ENCODE data around the gene GLG1.

The GLG1 gene

DNA sequence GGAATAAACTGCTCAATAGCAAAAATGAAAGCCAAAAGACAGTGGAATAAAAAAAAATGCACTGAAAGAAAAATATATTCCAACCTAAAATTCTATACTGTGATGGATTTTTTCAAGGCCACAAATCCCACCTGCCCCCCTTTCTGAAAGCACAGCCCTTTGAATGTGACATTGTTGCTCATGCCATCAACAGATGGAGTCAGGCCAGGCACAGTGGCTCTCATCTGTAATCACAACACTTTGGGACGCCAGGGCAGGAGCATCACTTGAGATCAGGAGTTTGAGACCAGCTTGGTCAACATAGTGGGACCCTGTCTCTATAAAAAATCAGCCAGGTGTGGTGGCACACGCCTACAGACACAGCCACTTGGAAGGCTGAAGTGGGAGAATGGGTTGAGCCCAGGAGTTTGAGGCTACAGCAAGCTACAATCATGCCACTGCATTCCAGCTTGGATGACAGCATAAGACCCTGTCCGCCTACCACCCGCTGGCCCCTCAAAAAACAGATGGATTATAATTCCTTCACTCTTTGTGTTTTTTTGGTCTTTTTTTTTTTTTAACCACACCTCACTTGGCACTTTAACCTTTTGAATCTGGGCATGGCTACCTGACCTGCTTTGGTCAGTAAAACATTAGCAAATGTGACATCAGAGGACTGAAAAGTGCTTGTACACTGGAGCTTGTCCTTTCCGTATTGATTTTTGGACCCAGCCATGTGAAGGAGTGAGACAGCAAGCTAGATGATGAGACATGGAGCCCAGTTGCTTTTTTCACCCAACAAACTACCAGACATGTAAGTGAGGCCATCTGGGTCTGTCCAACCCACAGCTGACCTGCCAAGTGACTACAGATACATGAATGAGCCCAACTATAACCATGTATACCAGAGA is 36.3 kb downstream of the GLG1 start:
- Histone ChIP-seq H2AFZ (ENCODE audit: low read length) (no peak overlapping the region), H3K79me2 (ENCODE audit: low read length) (peaks cover 63% of the 10 kb centered on the region), H3K9me3 (replicated peaks; ENCODE audit: insufficient read depth, low read length) (no peaks in the 10 kb centered on the region), H3K4me2 (ENCODE audit: low read depth, low read length) (no peak overlapping the region), H3K9ac (ENCODE audit: low read length) (no peak overlapping the region), H3K9me2 (replicated peaks; ENCODE audit: insufficient read depth, low read length) (no peaks in the 10 kb centered on the region), H3K27ac (ENCODE audit: low read length) (no peak overlapping the region), H3K36me3 (replicated peaks; ENCODE audit: insufficient read depth, low read length) (no peaks in the 10 kb centered on the region), H4K20me1 (ENCODE audit: insufficient read depth, low read length) (no peaks in the 10 kb centered on the region), H3K4me1 (ENCODE audit: low read length) (no peaks in the 10 kb centered on the region), H3K4me3 (ENCODE audit: low read length) (no peak overlapping the region), H3K27me3 (replicated peaks; ENCODE audit: insufficient read depth, low read length) (no peaks in the 10 kb centered on the region), H3F3A (ENCODE audit: insufficient read depth, low read length) (no peaks in the 10 kb centered on the region)
- no peak for DNase-seq
- TF ChIP-seq, protein P1, sequence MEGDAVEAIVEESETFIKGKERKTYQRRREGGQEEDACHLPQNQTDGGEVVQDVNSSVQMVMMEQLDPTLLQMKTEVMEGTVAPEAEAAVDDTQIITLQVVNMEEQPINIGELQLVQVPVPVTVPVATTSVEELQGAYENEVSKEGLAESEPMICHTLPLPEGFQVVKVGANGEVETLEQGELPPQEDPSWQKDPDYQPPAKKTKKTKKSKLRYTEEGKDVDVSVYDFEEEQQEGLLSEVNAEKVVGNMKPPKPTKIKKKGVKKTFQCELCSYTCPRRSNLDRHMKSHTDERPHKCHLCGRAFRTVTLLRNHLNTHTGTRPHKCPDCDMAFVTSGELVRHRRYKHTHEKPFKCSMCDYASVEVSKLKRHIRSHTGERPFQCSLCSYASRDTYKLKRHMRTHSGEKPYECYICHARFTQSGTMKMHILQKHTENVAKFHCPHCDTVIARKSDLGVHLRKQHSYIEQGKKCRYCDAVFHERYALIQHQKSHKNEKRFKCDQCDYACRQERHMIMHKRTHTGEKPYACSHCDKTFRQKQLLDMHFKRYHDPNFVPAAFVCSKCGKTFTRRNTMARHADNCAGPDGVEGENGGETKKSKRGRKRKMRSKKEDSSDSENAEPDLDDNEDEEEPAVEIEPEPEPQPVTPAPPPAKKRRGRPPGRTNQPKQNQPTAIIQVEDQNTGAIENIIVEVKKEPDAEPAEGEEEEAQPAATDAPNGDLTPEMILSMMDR (IDR thresholded peaks at IDR 0.05; ENCODE audit: low read length), result no peak
- TF ChIP-seq EZH2 (optimal IDR thresholded peaks at IDR 0.05; ENCODE audit: low read depth, low read length), result no peak
- TF ChIP-seq EZH2phosphoT487 (IDR thresholded peaks at IDR 0.05; ENCODE audit: low read length), result no peak

DNA sequence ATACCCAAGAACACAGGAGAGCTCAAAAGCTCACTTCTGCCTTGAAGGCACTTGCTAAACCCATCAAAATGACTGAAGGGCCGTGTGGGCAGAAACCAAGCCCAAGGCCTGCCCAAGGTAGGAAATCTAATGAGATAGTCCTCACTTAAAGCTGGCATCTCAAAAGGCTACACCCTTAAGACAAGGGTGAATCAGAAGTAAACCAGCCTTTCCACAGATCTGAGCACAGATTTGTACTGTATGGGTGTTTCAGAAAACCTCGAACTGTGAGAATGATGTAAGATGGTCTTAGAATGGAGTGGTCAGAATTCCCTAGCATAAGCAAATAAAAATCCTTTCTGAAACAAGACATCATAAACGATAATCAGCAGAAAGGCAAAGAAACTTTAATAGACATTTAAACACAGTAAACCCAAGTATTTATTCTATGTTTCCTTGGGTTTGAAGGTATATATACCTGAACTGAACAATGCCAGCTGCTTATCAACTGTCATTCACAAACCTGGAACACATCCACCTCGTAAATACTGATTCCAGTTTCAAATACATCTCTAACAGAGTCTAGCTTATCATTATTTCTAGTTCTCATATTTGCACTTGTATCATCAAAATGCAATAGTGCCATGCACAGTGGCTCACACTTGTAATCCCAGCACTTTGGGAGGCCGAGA is 37.8 kb downstream of the GLG1 start:
- no peaks in the 10 kb centered on the region for H3K4me1 ChIP-seq (ENCODE audit: low read length)
- no peak overlapping the region for H3K9ac ChIP-seq (ENCODE audit: low read length)
- H3K4me2 ChIP-seq (ENCODE audit: low read depth, low read length), result no peak overlapping the region

DNA sequence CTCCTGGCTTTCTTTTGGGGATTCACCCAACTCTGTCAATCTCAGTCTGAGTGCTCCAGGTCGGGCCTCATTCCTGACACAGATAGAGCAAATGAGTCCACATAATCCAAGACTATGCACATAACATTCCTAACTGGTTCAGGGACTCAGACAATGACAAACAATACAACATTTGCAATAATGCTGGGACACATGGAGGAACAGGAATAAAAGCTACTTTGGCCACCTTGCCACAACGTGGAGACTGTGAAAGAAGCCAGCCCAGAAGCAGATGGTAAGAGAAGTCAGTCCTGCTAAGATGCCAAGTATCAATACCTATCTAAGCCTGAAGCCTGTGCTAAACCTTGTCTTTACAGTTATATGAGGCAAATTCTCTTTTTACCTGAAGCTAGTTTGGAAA is 39.0 kb downstream of the GLG1 start:
- TF ChIP-seq EZH2phosphoT487 (IDR thresholded peaks at IDR 0.05; ENCODE audit: low read length) (no peak), EZH2 (optimal IDR thresholded peaks at IDR 0.05; ENCODE audit: low read depth, low read length) (no peak)
- TF ChIP-seq, protein P1 (IDR thresholded peaks at IDR 0.05; ENCODE audit: low read length), result no peak
- Histone ChIP-seq H3K4me2 (ENCODE audit: low read depth, low read length) (no peak overlapping the region), H3K79me2 (ENCODE audit: low read length) (peaks cover 62% of the 10 kb centered on the region), H2AFZ (ENCODE audit: low read length) (no peak overlapping the region), H3K9ac (ENCODE audit: low read length) (no peak overlapping the region), H3K9me3 (replicated peaks; ENCODE audit: insufficient read depth, low read length) (no peaks in the 10 kb centered on the region), H3K27ac (ENCODE audit: low read length) (no peak overlapping the region), H3K9me2 (replicated peaks; ENCODE audit: insufficient read depth, low read length) (no peaks in the 10 kb centered on the region), H3K36me3 (replicated peaks; ENCODE audit: insufficient read depth, low read length) (no peaks in the 10 kb centered on the region), H3K4me3 (ENCODE audit: low read length) (no peak overlapping the region), H3K27me3 (replicated peaks; ENCODE audit: insufficient read depth, low read length) (no peaks in the 10 kb centered on the region), H4K20me1 (ENCODE audit: insufficient read depth, low read length) (no peaks in the 10 kb centered on the region), H3F3A (ENCODE audit: insufficient read depth, low read length) (no peaks in the 10 kb centered on the region), H3K4me1 (ENCODE audit: low read length) (no peaks in the 10 kb centered on the region)
- no peak for DNase-seq

More for the DNA sequence above, 37.8 kb downstream of the GLG1 start:
- H2AFZ ChIP-seq (ENCODE audit: low read length), result no peak overlapping the region
- no peaks in the 10 kb centered on the region for H3F3A ChIP-seq (ENCODE audit: insufficient read depth, low read length)
- no peaks in the 10 kb centered on the region for H4K20me1 ChIP-seq (ENCODE audit: insufficient read depth, low read length)
- H3K36me3 ChIP-seq (replicated peaks; ENCODE audit: insufficient read depth, low read length), result no peaks in the 10 kb centered on the region
- no peak for DNase-seq
- H3K27ac ChIP-seq (ENCODE audit: low read length), result no peak overlapping the region
- no peaks in the 10 kb centered on the region for H3K9me2 ChIP-seq (replicated peaks; ENCODE audit: insufficient read depth, low read length)
- TF ChIP-seq EZH2 (optimal IDR thresholded peaks at IDR 0.05; ENCODE audit: low read depth, low read length) (no peak), EZH2phosphoT487 (IDR thresholded peaks at IDR 0.05; ENCODE audit: low read length) (no peak)
- TF ChIP-seq, protein P1 (IDR thresholded peaks at IDR 0.05; ENCODE audit: low read length), result no peak
- H3K9me3 ChIP-seq (replicated peaks; ENCODE audit: insufficient read depth, low read length), result no peaks in the 10 kb centered on the region
- H3K4me3 ChIP-seq (ENCODE audit: low read length), result no peak overlapping the region
- H3K79me2 ChIP-seq (ENCODE audit: low read length), result peaks cover 67% of the 10 kb centered on the region
- H3K27me3 ChIP-seq (replicated peaks; ENCODE audit: insufficient read depth, low read length), result no peaks in the 10 kb centered on the region
